GM21423 (cell line): ENCODE data around the gene NAB2.

Source experiments
- ATAC-seq: cut with Tn5 transposase; IDR thresholded peaks from one replicate; pipeline ENCODE4 v1.9.1; 2021; ENCODE audit warnings: mild to moderate bottlenecking, moderate library complexity; ENCODE audit not compliant: unreplicated experiment

NAB2 gene

DNA sequence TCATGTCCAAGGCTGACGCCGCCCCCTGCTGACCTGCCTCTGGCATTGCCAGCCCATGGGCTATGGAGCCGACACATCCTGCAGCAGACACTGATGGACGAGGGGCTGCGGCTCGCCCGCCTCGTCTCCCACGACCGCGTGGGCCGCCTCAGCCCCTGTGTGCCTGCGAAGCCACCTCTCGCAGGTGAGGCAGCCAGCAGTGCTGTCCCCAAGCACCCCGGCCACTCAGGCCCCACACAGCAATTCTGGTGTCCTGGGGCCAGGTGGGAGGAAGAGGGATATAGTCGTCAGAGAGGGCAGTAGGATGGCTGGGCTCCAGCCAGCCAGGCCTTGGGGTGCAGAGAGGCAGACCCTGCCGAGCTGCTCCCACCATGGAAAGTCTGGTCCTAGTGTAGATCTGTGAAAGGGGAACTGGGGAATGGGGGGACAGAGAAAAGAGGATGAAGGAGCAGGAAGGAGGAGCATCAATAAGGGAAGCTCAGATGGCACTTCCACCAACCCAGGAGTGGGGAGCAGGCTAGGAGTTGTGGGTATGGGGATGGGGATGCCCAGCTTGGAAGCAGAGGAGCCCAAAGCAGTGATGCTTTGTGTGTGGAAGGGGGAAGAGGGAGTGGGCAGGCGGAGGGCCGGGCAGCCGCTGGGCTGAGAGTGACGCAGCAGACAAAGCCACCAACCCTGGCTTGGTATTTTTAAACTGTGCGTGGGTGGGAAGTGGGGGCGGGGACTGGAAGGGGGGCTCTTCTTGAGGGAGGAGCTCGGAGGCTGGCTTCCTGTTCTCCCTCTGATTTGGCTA, 4.7 kb downstream of the NAB2 start:
- ATAC-seq = no peak

DNA sequence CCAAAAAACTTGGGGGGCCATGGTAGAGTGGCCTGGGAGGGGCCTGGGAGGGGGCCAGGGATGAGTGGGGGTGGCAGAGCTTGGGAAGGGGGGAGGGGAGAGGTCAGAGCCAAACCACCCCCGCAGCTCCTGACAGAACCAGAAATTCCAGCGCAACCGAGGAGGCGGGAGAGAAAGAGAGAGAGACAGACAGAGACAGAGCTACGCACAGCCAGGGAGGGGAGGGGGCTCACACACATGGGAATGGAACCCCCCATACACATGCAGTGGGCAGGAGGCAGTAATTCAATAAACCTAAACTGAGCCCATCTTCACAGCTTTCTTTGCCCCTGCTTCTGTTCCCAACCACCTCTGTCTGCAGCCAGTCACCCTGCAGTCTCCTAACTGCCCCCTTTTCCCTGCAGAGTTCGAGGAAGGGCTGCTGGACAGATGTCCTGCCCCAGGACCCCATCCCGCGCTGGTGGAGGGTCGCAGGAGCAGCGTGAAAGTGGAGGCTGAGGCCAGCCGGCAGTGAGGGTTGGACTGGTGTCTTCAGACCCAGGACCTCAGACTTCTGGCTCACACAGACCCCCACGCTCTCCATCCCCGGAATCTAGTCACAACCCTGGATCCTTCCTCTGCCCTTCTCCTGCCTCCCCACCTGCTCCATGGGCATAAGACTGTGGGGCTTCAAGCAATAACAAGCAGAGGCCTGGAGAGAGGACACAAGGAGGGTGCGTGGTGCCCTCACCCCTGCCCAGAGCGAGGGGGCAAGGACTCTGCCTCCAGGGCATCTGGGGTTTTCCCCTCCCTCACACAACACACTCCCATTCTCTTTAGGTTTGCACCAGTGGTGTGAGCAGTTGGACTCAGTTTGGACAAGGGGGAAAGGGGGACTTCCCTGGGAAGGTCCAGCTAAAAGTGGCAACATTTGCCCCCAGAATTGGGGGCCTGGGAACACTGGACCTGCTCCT, 5.6 kb downstream of the NAB2 start:
- ATAC-seq = no peak

DNA sequence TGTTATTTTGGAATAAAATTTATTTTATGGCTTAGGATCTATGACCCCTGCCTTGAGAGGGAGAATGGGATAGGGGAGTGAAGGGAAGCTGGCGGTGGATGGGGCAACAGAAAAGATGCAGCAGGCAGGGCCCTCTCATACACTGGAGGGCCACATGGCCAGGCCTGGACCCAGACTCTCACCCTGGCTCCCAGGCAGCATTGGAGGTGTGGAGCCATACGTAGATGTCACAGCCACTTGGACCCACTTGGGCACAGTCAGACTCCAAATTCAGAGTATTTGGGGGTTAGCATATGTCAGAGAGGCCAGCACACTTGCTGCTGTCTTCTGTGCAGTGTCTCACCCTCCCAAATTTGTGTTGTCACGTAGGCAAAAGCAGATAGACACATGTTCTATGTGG, 6.5 kb downstream of the NAB2 start:
- no peak for ATAC-seq

DNA sequence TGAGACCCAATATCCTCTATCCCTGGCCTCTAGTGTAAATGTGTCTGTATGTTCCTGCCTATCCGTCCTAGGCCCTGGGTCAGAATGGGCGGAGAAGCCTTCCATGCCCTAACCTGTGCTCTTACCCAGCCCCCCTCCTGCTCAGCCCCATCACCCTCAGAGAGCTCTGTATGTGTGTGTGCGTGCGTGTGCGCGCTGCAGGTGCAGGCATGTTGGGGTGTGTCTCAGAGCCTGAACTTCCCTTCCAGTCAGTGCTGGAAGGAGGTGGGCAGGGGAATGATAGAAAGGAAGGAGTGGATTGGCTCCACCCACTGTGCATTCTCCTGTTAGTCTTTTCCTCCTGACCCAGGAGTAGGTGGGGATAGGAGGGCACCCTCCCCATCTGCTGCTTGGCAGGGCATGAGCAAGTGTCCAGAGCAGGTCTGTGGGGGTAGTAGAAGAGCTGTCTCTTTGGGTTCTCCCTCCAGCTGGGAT, 7.2 kb downstream of the NAB2 start:
- no peak for ATAC-seq

DNA sequence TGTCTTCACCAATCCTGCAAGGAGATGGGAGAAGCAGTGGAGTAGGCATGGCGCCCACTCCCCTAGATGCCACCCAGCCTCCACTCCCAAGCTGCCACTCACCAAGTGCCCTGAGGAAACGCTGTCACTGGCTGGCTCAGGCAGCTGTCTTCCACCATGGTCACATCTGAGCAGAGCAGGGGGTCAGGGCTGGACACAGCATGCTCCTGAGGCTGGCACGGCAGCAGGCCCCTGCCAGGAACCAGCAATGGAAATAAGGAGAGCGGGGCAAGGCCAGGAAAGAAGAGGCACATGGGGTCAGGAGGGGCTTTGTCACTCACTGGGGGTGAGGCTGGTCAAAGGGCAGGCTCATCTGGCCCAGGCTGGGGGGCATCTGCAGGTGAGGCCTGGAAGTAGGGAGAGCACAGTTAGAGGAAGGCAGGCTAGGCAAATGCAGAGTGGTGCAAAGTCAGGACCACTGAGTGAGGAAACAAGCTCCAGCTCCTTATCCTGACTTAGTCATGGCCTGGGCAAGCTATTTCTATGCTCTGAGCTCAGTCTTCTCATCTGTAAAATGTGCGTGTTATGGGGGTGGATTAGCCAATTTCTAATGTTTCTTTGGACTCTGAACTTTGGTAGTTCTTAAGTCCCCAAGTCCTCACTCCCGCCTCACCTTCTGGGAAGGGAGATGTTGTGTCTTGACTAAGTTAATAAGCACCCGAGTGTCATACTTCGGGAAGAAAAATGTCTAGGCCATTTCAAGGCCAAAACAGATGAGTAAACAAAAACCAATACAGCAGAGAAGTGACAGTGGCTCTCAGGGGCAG, 8.0 kb downstream of the NAB2 start:
- ATAC-seq = no peak

DNA sequence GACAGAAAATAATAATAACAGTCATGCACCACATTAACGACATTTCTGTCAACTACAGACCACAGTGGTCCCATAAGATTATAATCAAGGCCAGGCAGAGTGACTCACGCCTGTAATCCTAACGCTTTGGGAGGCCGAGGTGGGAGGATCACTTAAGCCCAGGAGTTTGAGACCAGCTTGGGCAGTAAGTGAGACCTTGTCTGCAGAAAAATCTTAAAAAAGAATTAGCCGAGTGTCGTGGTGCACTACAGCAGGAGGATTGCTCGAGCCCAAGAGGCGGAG, 8.6 kb downstream of the NAB2 start:
- no peak for ATAC-seq

DNA sequence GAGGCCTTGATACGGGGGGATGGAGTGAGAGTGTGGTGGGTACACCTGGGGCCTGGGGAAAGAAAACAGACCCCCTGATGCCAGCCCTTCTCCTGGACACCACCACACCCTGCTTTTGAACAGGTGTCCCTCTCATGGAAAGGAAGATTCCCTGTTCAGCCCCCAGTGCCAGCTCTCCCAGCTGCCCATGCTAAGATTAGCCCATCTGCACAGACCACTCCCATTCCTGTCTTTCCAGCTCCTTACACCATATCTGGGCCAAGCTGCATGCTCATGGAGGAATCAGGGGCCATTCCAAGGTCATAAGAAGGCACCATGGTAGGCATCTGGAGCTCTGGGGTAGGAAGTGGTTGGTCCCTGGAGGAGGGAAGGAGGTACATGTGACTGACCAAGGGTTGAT, 9.6 kb downstream of the NAB2 start:
- no peak for ATAC-seq

DNA sequence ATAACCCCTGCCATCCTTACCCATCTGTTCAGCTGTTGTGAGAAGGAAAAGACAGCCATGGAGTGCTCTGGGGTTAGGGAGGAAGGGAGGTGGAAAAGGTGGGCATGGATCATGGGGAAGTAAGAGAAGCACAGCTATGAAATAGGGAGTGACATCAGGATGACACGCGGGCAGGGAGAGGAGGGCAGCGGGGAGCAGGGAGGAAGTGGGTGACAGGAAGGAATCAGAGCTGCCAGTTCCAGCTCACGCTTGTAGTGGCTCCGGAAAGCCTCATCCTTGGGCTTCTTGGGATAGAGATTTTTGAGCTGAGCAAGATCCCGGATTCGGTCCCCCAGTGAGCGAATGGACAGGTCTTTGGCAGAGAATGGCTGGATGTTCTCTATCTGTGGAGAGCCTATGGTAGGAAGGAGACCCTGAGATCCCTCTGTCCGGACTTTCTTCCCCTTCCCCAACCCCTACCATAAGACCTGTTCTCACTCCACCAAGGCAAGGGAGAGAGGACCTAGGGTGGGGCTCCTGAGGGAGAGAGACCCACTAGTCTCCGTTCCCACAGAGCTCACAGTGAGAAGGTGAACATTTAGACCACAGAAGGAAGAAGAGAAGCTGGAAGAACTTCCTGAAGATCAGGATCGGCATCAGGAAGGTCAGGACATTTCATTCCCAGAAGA, 10.3 kb downstream of the NAB2 start:
- ATAC-seq = no peak

DNA sequence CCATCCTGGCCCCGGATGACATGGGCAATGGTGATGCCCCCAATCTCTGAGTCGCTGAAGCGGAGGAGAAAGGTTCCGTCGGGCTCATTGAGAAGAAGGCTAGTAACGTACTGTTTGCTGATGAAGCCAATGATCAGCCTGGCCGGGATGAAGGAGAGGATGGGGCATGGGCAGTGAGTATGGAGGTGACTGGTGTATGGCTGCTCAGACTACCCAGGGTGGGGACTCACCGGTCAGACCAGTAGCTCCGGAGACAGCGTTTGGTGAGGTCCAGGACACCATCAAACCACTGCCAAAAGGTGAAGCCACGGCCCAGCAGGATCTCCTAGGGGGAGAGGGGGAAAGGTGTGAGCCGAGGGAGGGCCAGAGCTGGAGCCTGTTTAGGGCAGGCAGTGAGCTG, 10.9 kb downstream of the NAB2 start:
- ATAC-seq = no peak

DNA sequence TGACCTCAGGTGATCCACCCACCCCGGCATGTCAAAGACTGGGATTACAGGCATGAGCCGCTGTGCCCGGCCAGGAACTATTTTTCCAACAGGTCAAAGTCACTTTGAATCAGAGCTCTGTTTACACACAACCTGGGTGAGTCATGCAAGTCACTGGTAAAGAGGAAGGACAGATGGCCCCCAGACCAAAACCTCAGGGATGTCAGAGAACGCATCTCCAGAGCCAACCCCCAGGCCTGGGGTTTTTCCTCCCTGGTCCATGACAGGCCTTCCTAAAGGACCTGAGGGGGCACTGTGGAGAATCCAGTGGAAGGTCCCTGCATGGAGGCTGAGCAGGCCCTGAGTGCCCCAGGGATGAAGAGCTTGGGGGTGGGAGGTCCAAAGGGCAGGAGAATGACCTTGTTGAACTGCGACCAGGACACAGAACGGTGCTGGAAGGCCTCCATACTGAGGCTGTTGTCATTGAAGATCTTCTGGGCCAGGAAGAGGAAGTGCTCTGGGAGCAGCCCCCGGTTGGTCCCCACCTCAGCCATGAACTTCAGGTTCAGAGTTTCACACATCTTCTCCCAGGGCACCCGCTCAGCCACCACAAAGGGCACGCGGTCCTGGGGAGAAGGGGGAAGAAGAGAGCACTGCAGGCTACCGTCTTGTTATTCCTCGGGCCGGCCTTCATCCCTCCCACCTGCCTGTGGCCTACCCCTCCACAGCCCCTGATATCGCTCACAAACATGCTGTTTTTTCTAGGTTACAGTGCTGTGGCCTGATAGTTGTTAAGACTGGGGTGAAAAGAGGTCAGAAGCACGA, 13.2 kb downstream of the NAB2 start:
- ATAC-seq = no peak

DNA sequence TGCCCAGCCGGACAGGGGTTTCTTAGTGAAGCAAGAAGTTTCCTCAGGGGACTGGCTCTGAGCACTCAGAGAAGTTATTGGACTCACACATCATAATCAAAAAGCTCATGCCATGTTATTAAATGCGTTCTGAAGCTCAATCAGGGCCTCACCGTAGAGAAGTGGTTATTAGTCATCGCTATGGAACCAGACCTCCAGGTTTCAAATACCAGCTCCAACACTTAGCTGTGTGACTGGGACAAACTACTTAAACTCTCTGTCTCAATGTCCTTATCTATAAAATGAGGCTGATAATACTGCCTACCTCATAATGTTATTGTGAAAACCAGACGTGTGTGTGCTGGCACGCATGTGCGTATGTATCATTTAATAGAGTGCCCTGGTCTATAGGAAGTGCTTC, 14.9 kb downstream of the NAB2 start:
- no peak for ATAC-seq

DNA sequence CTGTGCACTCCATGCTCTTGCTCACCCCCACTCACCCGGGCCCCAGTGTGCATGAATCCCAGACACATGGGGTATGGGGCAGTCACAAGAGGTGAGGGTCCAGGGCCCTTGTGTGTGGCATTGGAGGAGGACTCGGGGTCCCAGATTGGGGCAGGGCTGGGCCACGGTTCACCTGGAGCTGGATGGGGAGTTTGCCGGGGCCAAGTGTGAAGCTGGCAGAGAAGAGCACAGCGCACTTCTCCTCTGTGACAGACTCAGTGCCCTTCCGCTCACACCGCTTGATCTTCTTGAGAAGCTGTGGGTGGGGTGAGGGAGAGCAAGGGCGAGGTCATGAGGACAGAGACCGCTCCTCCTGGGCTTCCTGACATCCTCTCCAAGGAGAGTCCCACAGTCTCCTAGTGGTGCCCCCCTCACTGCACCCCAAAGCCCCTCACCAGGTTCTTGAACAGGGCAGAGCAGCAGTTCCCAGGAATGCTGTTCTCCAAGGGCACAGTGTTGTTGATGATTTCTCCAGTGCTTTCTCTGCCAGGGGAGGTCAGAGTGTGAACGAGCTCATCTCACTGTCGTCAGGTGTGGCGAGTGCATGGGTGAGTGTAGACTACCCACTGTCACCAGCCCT, 15.5 kb downstream of the NAB2 start:
- ATAC-seq = no peak

DNA sequence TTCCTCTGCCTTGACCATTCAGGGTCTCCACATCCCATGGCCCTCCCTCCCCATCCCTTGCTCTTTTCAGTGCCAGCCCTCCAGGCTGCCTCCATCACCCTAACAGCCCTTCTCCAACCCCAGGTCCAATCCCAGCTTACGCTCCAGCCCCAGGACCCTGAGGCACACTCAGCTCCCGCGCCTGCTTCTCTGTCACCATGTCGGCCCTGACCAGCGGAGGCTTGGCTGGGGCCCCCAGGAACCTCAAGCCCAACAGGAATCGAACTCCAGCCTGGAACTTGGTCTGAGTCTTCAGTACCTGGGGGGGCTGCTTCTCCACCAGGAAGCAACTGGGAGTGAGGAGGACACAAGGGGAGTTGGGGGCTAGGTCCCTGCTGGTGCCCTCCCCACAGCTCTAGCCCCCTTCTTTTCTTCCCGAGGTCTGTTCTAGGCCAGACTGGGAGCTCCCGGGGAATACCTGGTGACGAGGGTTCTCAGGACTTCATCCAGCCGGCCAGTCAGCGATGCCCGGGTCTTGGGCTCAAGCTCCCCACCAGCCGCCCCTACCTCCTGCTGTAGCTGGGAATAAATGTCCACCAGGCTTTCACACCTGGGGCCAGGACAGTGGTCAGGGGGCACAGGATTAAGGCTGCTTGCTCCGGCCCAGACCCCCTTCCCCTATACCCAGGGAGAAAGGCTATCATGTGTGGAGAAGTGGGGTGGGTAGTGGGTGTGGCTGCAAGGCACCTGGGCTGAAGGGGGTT, 16.3 kb downstream of the NAB2 start:
- ATAC-seq = no peak

DNA sequence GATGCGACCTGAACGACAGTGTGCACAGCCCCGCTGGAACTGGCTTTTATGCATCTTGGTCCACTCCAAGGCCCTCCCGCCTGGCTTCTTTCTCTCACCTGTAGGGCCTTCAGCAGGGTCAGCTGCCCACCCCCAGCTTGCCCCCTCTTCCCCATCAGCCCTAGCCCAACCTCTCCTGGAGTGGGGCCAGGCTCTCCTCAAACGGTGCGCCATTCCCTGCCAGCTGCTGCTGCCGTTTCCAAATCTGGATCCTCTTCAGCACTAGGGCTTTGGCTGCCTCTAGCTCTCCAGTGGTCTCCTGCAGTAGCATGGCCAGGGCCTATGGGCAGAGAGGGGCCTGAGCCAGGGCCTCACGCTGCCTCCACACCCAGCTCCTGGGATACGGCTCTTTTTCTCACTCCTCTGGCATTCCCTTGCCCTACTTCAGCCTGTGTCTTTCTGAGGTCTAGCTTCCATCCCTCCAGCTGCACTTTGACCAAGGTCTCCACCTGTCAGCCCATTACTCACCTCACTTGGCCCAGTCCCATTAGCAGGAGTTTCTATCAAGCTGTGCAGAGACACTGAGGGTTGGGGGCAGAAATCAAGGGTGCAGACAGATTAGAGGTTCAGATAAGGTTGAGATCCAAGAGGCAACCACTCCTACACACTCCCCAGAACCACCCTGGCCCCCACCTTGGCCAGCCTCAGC, 17.3 kb downstream of the NAB2 start:
- ATAC-seq = no peak

DNA sequence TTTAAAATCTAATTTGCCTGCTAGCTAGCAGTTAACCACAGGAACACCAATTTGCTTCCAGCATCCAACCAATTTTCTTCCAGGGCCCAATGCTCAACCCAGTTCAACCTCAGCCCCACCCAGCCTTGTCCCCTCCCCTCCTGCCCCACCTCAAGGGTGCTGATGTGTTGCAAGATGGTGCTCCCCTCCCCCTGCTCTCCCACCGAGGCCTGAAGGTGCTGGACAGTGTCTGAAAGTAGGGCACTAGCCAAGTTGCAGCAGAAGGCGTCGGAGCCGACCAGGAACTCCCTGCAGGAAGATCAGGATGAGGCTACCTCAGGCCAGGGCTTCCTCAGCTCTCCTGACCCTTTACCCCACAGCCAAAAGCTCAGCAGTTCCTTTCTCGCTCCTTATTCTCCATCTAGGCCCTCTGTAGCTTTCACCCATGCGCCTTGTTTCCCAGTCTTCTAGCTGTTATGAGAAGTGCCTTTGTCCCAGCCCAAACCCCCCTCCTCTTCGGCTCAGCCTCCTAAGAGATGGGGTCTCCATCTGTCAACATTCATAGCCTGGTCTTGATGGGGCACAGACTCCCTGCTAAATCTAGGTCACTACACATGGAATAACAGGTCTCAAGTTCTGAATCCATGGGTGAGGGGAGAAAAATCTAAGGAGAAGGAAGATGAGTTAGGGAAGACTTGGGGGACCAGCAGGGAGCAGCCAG, 18.7 kb downstream of the NAB2 start:
- no peak for ATAC-seq

DNA sequence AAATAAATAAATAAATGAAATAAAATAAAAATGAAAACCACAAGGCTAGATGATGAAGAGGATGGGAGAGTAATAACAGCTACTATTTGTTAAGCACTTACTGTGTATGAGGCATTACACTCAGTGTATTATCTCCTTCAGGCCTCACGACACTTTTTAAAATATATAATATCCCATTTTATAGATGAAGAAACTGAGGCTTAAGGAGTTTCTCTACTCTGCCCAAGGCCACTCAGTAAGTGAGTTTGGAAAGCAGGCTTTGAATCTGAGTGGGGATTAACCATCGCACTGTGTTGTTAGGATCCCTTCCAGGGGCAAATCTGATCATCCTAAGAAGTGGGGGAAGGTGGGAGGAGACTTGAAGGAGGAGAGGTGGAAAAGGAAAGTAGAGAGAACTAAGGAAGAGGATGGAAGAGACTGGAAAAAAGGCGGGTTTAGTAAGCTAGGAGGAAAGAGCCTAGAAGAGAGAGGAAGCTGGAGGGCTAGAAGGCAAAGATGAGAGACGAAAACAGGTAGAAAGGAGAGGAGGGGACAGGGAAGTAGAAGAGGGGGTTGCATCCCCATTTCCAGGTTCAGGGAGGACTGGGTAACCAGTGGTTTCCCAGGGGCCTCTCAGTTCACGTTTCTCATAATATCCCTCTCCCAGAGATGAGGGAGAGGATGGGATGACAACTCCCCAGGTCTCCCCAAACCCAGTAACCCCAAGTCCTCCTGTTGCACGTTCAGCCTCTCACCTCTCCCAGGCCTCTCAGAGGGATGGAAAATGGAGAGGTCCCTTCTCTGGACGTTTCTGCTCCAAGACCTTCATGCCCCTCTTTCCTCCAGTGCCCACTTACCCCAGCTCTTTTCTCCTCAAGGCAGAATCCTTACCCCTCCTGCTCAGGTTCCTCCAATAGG, 20.5 kb downstream of the NAB2 start:
- no peak for ATAC-seq
